GDM1 (cell line): Measurements from ENCODE around the gene KIF26B.

Experiments
- DNase-seq: peaks from one replicate; lab custom pipeline; 2025; lab: John Stamatoyannopoulos, UW

Gene KIF26B

GRCh38 chr1:245133995-245134715, 20.6 kb upstream of the KIF26B start:
- DNase-seq, result no peak

DNA sequence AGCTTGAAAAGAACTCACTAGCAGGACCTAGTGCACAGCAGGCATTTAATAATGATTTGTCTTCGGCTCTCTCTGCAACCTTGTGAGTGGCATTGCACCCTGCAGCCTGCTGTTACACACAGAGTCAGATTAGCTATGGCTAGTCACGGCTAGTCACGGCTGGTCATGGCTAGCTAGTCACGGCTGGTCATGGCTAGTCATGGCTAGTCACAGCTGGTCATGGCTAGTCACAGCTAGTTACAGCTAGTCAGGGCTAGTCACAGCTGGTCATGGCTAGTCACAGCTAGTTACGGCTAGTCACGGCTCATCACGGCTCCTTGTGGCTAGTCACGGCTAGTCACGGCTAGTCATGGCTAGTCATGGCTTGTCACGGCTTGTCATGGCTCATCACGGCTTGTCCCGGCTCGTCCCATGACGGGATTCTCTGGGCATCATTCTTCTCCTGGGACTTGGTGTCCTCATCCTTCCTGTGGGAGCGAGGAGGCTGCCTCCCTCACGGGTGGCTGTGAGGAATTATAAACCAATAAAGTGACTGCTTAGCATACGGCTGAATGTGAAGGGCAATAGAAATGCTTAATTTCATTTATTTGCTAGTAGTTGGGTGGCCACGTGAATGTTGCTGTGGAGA, 12.5 kb upstream of the KIF26B start:
- DNase-seq, result no peak

DNA sequence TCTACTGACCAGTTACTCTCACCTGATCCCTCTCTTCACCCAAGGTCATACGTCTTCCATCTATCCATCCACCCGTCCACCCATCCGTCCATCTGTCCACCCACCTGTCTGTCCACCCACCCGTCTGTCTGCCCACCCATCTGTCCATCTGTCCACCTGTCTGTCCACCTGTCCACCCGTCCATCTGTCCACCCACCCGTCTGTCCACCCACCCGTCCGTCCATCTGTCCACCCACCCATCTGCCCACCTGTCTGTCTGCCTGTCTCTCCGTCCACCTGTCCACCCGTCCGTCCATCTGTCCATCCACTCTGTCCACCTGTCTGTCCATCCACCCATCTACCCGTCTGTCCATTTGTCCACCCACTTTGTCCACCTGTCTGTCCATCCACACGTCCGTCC, 11.8 kb upstream of the KIF26B start:
- DNase-seq, result no peak

DNA sequence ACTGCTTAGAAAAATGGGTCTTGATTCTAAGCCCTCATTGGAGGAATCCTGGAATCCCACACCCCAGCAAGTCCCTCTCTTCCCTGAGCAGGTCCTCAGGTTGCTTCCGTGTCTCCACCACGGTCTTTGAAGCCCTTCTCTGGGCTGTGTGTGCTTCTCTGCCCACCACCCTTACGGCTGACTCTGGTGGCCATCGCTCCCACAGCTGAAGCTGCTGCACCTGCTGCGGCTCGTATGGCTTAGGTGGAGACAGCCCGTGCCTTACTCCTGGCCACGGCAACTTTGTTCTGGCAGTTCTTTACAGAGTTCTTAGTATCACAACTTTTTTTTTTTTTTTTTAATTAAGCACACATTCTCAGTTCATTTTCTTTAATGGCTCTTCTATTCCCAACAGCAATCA, 10.9 kb upstream of the KIF26B start:
- no peak for DNase-seq

DNA sequence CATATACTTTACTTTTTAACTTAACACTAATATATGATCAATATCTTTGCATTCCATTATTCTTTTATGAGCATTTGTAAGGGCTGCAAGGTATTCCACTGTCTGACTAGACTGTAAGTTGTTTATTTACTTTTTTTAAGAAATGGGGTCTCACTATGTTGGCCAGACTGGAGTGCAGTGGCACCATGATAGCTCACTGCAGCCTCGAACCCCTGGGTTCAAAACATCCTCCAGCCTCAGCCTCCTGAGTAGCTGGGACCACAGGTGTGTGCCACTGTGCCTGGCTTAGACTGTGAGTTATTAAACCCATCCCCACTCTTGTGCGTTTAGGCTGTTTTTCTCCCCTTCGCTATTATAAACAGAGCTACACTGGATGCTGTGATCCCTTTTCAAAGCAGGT, 6.7 kb upstream of the KIF26B start:
- no peak for DNase-seq

GRCh38 chr1:245148861-245149260, 5.9 kb upstream of the KIF26B start:
- no peak for DNase-seq

DNA sequence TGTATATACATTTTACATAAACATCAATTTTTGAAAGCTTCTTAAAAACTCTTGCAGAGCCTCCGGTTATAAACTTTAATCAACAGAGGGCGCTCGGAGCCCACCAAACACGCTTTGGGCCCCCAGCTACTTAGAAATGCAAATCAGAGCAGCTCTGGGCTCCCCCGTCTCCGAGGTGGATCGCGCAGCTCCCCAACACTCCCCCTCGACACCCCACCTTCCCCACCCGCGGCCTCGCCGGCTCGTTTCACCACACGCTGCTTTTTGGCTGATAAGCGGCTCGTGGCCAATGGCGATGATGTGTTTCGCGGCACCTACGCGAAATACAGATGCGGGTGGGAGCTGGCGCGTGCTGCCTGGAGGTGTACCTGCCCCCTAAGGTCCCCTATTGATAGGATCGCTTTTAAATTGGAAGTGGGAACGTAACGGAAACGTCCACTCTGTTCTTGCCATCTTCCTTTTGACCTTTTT, 1.7 kb upstream of the KIF26B start:
- peak; percentile 14 for DNase-seq

DNA sequence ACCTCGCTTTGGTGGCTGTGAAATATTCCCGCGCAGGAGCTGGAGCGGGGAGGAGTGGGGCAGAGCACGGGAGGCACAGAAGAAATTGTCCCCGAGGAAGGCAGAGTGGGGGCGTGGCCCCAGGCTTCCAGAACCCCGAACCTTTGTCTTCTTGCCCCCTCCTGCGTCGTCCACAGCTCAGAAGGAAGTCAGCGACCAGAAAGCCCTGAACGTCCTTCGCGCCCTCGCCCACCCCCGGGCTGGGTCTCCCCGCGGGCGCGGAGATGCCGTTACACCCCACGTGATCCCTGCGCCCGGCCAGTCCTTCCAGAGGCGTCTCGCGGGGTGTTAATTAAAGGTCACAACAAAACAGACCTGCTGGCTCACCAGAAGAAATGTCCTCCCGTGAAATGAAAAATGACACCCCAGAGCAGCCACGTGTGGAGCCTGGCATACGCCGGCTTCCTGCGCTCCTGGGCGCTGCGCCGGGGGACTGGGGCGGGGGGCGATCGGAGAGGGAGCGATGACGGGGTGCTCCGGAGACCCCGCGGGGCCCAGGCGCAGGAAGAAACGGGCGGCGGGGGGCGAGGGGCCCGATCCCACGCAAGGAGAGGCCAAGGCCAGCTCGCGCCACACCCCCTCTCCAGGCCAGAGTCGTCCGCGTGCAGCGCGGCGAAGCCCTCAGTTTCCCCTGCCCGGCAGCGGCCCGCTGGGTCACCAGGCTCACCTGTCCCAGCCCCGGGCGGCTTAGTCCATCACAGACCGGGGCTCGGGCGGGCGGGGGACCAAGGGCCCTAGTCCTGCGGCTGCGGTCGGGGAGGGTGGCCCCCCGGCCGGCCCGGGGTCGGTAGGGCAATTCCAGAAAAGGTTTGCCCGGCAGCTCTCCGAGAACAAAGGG, 995 bp upstream of the KIF26B start:
- no peak for DNase-seq

DNA sequence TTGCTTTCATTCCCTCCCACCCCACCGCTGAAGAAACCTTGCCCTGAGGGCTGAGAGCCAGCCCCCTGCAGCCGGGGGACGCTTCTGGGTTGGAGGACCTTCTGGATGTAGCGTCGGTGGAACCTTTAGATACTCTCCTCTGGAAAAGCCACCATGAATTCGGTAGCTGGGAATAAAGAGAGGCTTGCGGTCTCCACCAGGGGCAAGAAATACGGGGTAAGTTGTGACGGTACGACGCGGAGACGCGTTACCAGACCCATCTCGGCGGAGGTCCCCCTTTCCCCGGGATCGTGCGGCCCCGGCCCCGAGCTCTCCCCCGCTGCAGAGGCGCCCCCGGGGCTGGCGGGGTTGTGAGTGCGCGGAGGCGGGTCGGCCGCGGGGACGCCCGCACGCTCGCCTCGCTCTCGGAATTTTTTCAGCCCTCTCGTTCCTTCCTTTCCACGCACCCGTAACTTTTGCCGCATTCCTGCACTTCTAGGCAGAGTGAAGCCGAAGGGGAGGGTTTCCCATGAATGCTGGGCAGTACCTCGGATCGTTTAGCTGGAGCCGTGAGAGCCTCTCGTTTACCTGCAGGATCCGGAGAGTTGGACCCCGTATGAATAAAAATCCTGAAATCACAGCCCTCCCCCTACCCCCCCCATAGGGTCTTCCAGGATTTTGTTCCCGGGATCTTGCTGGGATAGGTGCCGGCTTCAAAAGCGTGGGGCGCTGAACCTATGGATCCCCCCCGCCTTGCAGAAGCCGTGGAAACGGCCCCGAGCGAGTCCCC, 671 bp downstream of the KIF26B start:
- DNase-seq, result no peak

DNA sequence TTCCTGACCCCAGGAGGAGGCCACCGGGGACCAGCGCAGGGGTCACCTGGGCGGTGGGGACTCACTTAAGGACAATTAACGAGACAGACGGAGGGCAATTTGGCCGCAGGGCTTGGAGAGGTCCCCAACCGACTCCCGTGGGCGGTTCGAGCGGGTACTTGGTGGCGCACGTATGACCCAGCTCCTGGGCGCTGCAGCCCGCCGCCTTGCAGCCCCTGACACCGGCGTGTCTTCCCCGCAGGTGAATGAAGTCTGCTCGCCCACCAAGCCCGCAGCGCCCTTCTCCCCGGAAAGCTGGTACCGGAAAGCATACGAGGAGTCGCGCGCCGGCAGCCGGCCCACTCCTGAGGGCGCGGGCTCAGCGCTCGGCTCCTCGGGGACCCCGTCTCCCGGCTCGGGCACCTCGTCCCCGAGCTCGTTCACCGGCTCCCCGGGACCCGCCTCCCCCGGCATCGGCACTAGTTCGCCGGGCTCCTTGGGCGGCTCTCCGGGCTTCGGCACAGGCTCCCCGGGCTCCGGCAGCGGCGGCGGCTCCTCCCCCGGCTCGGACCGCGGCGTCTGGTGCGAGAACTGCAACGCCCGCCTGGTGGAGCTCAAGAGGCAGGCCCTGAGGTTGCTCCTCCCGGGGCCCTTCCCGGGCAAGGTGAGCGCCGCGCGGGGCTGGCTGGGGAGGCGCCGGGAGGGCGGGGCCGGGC, 1.4 kb downstream of the KIF26B start:
- DNase-seq, result peak; percentile 67

DNA sequence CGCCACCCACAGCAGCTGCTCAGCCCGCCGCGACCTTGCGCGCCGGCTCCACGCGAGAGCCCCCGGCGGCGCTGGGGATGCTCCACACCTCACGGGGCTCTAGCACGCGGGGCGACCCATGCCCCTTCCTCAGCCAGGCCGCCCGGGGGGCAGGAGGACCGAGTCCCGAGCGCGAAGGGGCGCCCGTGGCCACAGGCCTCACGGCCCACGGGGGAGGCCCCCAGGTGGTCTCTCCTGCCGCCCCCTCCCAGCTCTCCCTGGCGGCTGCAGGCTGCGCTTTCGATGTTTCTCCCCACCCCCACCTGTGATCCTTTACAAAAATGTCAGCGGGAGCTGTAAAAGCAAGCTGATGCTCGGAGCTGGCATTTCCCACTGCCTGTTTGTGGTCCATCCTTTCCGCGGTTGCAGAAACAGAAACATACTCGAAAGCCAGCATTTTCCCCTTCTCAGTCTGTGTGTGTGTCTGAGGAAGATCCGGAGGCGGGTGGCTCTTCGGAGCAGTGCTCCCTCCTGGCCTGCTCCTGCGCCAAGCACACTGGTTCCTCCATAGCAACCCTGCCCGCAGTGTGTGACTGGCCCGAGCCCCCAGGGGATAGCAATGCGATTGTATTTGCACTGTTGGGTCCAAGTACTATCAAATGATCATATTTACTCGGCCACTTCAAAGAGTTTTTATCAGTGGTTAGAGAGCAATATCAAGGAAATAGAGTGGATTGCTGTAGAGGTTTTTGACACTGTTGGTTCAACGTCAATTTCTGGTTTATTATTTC, 2.1 kb downstream of the KIF26B start:
- DNase-seq, result no peak

DNA sequence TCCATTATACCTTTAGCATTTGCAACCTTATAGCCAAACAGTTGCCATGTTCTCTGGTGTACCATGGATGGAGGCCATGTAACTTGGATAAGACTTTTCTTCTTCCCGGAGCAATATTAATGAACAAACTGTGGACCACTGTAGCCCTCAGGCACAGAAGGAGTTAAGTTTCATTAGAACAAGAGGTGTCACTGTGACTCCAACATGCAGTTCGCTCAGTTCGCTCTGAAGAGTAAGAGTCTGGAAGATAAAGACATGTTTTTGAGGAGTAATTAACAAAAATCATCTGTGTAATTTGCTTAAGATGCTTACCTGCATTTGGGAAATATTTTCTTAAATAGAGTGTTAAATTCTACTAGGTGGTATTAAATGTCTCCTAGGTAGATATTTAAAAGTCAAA, 4.1 kb downstream of the KIF26B start:
- DNase-seq, result no peak

- DNase-seq, result no peak
Observed at GRCh38 chr1:245160288-245160687, 5.5 kb downstream of the KIF26B start.

DNA sequence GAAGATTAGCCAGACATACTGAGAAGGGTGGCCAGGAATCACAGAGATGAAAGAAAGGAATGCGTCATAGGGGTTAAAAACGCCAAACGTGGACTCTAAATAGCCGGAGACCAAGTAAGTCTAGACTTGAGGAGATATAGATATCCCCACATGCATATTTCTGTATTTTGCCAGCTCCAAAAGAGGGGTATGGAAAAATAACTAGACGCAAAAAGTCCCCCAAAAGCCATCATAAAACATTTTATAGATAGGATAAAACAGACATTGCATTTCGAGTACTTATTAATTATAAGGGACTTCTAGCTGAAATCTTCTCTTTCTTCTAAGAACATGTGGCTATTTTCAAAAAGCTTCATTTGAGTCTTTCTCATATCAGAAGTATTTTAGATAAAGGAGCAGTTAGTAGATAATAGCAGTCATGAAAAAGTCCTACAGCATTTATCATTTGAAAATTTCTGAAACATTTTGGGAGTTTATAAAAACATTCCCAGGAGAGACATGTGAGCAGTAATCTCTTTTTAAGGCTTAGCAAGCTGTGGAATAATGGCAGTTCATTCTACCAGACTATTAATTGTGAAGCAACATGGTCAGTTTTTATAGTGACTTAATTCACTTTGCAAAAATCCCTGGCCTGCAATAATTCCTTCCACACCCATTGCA, 6.1 kb downstream of the KIF26B start:
- no peak for DNase-seq

DNA sequence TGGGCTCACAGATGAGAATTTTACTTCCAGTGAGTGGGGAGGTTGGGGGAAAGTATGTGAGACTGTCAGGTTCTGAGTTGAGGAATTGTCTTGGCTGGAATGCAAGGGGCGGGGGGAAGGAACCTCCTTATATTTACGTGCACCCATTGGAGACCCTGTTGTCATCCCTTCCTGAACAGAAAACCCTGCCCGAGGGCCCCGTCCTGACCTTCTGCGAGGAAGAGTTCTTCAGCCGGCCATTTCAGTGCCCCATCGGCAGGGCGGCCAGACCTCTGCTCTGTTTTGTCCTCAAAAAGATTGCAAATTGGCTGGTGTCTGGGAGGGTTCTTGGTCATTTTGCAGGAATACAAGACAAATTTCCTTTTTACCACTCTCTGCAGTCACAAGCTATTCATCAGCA, 7.1 kb downstream of the KIF26B start:
- no peak for DNase-seq

- DNase-seq, result no peak
Observed at GRCh38 chr1:245166471-245166885, 11.7 kb downstream of the KIF26B start.

DNA sequence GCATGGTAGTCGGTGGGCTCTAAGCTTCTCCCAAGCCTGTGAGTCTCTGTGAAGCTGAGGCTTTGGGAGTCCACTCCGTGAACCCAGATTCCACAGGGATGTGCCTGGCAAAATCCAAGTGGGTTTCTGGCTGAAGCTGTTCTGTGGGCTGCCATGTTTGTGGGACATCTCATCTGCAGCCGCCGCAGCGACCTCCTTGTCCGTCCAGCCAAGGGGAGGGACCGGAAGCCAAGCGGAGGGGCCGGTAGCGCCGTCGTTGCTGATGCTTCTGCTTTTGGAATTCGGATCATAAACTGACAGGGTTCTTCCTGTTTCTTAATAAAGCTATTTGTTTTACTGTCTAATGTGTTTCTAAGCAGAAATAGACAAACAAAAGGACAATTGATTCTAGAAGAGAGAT, 13.3 kb downstream of the KIF26B start:
- no peak for DNase-seq

DNA sequence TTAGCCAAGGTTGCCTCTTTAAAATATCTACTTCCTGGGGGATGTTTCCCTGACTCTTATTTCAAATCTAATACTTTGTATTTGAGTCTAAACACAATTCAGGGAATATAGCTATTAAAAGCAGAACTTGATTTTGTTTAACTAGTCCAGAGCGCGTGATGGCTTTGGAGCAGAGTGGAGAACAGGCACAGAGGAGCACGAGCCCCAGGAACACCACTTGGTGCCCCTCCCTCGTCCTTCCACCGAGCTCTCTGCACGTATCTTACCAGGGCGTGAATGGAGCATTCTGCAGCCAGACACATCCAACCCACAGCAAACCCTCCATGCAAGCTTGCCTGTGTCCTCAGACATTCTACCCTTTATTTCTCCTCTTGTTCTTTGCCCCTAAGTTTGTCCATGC, 14.1 kb downstream of the KIF26B start:
- no peak for DNase-seq

DNA sequence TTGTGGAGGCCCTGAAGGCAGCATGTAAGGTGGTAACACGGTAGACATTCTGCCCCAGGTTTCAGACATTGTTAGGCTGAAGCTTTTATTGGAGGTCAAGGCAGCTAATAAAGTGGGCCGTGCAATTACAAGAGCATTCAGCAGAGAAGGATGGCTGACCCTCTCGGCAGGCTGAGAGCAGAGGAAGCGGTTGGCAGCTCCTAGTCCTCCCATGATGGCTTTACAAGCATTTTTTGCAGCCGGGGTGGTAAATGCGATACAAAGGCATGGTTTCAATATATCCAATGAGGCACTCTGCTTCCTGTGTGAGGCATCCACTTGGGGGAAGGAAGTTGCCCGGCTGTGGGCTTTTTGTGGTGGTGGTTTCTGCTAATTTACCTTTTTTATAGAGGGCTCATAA, 14.6 kb downstream of the KIF26B start:
- DNase-seq, result no peak

GRCh38 chr1:245172026-245172425, 17.2 kb downstream of the KIF26B start:
- no peak for DNase-seq
